22Rv1 (cell line): ENCODE data around the gene HIC1.

ENCODE experiments used
- H3K27ac ChIP-seq: fragments of 450-650 bp; 2 replicates; pipeline ENCODE4 v1.5.1; 2017
- ZFX ChIP-seq: fragments of 450-650 bp; IDR thresholded peaks from 2 replicates; pipeline ENCODE4 v1.6.1; 2017; ENCODE audit warnings: antibody characterized with exemption, borderline replicate concordance
- TF ChIP-seq, protein P1 (sequence below): fragments of 450-650 bp; IDR thresholded peaks from 2 replicates; pipeline ENCODE4 v1.5.1; 2017; ENCODE audit warnings: mild to moderate bottlenecking

The HIC1 gene

DNA sequence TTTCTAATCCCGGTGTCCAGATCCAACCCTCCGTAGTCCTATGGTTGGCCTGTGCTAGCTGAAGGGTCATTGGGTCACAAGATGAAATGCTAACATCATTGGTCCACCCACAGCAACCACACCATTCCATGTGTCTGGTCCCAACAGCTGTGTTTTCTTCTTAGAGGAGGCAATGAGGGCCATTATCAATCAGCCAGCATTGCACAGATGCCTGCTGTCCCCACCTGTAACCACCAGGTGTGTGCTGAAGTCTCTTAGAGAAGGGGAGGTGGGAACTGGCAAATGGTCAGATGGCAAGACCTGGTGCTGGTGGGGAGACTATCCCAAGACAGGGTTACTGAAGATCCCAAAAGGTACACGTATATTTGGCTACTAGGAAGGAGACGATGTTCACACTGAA, 37.4 kb downstream of the HIC1 start:
- no peak for TF ChIP-seq ZFX
- TF ChIP-seq, protein P1, sequence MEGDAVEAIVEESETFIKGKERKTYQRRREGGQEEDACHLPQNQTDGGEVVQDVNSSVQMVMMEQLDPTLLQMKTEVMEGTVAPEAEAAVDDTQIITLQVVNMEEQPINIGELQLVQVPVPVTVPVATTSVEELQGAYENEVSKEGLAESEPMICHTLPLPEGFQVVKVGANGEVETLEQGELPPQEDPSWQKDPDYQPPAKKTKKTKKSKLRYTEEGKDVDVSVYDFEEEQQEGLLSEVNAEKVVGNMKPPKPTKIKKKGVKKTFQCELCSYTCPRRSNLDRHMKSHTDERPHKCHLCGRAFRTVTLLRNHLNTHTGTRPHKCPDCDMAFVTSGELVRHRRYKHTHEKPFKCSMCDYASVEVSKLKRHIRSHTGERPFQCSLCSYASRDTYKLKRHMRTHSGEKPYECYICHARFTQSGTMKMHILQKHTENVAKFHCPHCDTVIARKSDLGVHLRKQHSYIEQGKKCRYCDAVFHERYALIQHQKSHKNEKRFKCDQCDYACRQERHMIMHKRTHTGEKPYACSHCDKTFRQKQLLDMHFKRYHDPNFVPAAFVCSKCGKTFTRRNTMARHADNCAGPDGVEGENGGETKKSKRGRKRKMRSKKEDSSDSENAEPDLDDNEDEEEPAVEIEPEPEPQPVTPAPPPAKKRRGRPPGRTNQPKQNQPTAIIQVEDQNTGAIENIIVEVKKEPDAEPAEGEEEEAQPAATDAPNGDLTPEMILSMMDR, result no peak
- H3K27ac ChIP-seq, result no peak overlapping the region

- no peak overlapping the region for H3K27ac ChIP-seq
- no peak for TF ChIP-seq ZFX
- TF ChIP-seq, protein P1, result no peak
Measured at GRCh38 chr17:2093349-2093748, 38.4 kb downstream of the HIC1 start.

DNA sequence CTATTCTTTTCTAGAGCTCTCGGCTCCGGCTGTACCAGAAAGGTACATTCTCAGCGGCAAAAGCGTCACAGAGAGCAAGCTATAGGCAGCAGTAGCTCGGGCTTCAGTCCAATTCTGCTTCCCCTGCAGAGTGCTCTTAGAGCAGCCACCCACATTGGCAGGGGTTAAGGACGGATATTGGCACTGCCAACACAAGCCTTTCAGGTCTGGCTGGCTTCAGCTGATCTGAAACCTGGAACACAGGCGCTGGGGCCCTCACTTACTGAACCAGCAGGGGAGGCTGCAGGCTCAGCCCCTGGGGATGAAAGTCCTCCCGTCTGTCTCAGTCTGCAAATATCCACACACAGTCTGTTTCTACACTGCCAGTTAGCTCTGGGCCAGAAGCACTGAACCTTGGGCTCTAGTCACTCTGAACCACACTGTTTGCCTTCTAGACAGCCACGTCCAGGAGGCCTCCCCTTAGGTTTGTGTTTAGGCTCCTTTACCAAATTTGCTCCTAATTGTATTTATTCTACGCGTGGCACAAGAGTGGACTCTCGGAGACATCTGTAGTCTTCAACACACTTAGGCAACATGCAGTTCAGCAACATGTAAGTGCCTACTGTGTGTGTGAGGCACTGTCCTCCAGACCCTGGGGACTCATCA, 40.1 kb downstream of the HIC1 start:
- TF ChIP-seq ZFX, result no peak
- TF ChIP-seq, protein P1, result peak; percentile 19
- H3K27ac ChIP-seq, result no peak overlapping the region

DNA sequence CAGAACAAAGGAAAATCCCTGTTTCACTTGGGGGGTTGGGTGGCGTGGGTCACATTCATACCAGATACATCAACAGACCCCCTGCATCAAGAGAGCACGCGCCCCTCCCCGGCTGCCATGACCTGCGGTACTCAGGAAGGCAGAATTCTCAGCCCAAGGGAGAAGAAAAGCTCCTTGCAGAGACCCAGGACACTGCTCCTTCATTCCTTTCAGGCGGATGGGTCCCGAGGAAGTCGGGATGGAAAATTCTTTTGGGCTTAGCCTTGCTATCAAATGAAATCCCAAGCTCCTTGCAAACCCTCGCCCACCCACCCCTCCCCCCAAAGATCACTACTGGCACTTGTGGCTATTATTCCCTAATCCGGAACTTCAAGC, 40.6 kb downstream of the HIC1 start:
- H3K27ac ChIP-seq, result no peak overlapping the region
- TF ChIP-seq, protein P1, result no peak
- no peak for TF ChIP-seq ZFX

DNA sequence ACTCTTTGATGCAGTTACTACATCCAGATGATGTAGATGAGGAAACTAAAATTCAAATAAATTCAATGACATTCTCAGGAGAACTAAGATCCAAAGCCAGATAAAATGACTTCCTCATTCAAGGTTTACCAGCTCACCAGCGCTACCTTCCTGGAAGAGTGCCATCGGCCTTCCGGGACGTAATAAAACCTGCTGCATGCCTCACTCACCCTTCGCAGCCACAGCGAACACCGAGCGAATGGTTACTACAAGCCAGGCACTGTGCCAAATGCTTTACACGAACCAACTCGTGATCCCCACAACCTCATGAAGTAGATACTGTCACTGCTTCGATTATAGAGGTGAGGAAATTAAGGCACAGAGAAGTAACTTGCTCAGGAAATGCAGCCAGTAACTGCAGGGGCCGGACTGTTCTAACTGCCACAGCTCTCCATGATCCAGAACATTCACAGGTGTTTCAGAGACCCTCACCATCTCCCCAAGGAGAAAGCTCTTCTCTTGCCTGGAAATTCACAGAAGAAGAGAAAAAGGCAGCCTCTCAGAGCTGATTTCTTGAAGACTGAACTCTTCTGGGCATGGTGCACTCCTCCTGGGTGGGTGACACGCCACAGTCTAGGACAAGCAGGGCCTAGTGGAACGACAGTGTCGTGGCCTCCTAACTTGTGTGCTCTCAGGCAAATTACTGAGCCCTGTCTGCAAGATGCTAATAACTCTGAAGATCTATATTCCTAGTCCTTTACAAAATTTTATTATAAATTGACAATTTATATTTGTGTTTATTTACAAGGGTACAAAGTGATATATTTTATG, 46.8 kb downstream of the HIC1 start:
- TF ChIP-seq ZFX, result no peak
- TF ChIP-seq, protein P1, result no peak
- H3K27ac ChIP-seq, result 0 out of 2 replicates have a peak overlapping the region, but pooled peaks have one; percentile 10

DNA sequence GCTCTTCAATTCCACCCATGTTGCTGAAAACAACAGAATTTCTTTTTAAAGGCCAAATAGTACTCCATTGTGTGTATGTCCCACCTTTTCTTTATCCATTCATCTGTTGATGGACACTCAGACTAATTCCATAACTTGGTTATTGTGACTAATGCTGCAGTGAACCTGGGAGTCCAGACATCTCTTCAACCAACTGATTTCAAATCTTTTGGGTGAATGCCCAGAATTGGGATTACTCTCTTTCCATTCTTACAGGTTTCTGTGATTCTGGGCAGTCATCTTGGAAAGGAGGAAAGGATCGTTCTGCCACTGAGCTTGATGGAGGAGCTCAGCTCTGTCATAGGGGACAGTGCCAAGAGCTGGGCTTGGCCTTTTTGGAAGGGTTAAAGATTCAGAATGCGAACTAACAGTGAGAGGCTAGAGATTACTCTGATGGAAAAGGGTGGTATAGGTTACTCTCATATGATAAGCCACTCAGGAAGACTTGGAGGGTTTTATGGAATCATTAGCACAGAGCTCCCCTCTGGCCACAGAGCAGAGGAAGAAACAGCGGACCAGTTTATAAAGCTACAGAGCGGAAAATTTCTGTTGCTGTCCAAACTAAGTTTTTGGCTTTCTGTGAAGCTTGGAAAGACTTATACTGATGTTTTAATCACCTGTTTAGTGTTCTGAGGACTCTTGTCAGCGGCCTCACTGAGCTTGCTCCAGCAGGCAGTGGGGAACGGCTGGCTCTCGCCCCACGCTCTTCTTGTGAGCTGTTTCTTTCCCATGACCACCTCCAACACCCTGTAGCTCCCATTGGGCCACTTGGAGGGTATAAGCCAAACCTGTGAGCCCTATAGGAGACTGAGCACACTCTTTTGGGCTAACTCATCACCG, 48.3 kb downstream of the HIC1 start:
- TF ChIP-seq, protein P1, result no peak
- no peak for TF ChIP-seq ZFX
- no peak overlapping the region for H3K27ac ChIP-seq
